HL-60 (cell line): Measurements from ENCODE around the gene WDFY2.

Experiments used
- DNase-seq, 2 experiments: peaks; one replicate each; pipeline ENCODE4 v3.0.0-alpha.2; 2010 to 2020; ENCODE audit warnings: low read depth in 1 of 2, low spot score in 1 of 2
- H3K27ac ChIP-seq: fragments of 250-450 bp; sonication (Bioruptor Pico); replicated peaks from 2 replicates; pipeline ENCODE4 v1.5.1; 2020; ENCODE audit warnings: mild to moderate bottlenecking, moderate library complexity
- H3K27me3 ChIP-seq: fragments of 250-450 bp; sonication (Bioruptor Pico); 2 replicates; pipeline ENCODE4 v1.5.1; 2021; ENCODE audit warnings: mild to moderate bottlenecking, moderate library complexity; ENCODE audit not compliant: insufficient read depth, poor library complexity, severe bottlenecking
- H3K4me3 ChIP-seq: replicated peaks from 2 replicates; pipeline ENCODE4 v1.5.1; 2011; ENCODE audit warnings: mild to moderate bottlenecking, control low read depth, low read length; ENCODE audit not compliant: insufficient read depth
- CTCF ChIP-seq: IDR thresholded peaks from one replicate; pipeline ENCODE4 v1.5.1; 2011; ENCODE audit warnings: low read length, control low read depth, inconsistent platforms; ENCODE audit not compliant: insufficient read depth
- GABPA ChIP-seq: IDR thresholded peaks from 2 replicates; pipeline ENCODE4 v1.6.1; 2012; ENCODE audit warnings: low read depth
- POLR2AphosphoS5 ChIP-seq: IDR thresholded peaks from 2 replicates; pipeline ENCODE4 v1.6.1; 2012; ENCODE audit warnings: low read depth
- REST ChIP-seq: IDR thresholded peaks from 2 replicates; pipeline ENCODE4 v1.6.1; 2012; ENCODE audit warnings: low read depth; ENCODE audit not compliant: insufficient replicate concordance
- SPI1 ChIP-seq: IDR thresholded peaks from 2 replicates; pipeline ENCODE4 v1.6.1; 2012; ENCODE audit warnings: low read depth, mild to moderate bottlenecking, borderline replicate concordance

Gene WDFY2

GRCh38 chr13:51799261-51799660 is 215.0 kb downstream of the WDFY2 start:
- DNase-seq, result no peak
- no peak overlapping the region for H3K4me3 ChIP-seq
- H3K27ac ChIP-seq, result no peak overlapping the region
- H3K27me3 ChIP-seq, result no peaks in the 10 kb centered on the region
- no peak for TF ChIP-seq SPI1
- no peak for TF ChIP-seq POLR2AphosphoS5
- no peak for TF ChIP-seq GABPA
- TF ChIP-seq CTCF, result no peak
- no peak for TF ChIP-seq REST

- no peak overlapping the region for H3K4me3 ChIP-seq
- no peak for DNase-seq
- TF ChIP-seq CTCF (no peak), POLR2AphosphoS5 (no peak), REST (no peak), SPI1 (no peak), GABPA (no peak)
- no peaks in the 10 kb centered on the region for H3K27me3 ChIP-seq
- no peak overlapping the region for H3K27ac ChIP-seq
Observed at GRCh38 chr13:51800486-51800885, 216.2 kb downstream of the WDFY2 start.

- Histone ChIP-seq H3K27ac (no peak overlapping the region), H3K4me3 (no peak overlapping the region), H3K27me3 (no peaks in the 10 kb centered on the region)
- no peak for DNase-seq
- TF ChIP-seq REST (no peak), CTCF (no peak), POLR2AphosphoS5 (no peak), GABPA (no peak), SPI1 (no peak)
Observed at GRCh38 chr13:51801631-51802099, 217.4 kb downstream of the WDFY2 start.
